ENCODE results near the gene PIGU.

DNA sequence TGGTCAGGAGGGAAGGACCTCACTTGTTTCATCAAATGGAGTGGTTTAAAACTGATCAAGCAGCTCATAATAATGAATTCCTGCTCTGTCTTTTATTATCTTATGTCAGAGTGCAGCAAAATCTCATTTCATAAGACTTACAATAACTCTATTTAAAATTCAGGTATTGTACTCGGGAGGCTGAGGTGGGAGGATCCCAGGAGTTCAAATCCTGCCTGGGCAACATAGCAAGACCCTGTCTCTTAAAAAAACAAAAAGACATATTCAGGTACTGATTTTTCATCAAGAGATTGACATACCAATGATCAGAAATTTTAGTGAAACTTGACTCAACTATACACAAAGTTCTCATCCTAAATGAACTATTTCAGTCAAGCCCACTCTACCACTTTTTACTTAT, 166.3 kb downstream of the PIGU start:
- TF ChIP-seq, protein P1, sequence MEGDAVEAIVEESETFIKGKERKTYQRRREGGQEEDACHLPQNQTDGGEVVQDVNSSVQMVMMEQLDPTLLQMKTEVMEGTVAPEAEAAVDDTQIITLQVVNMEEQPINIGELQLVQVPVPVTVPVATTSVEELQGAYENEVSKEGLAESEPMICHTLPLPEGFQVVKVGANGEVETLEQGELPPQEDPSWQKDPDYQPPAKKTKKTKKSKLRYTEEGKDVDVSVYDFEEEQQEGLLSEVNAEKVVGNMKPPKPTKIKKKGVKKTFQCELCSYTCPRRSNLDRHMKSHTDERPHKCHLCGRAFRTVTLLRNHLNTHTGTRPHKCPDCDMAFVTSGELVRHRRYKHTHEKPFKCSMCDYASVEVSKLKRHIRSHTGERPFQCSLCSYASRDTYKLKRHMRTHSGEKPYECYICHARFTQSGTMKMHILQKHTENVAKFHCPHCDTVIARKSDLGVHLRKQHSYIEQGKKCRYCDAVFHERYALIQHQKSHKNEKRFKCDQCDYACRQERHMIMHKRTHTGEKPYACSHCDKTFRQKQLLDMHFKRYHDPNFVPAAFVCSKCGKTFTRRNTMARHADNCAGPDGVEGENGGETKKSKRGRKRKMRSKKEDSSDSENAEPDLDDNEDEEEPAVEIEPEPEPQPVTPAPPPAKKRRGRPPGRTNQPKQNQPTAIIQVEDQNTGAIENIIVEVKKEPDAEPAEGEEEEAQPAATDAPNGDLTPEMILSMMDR (IDR thresholded peaks at IDR 0.05) = no peak
- TF ChIP-seq EP300 (IDR thresholded peaks at IDR 0.05) = no peak
